PC-3 (cell line): ENCODE results near the gene TIMM8A.

ENCODE experiments used
- EZH2 ChIP-seq: fragments of 300-600 bp; sonication (generic); IDR thresholded peaks from one replicate; pipeline ENCODE4 v1.6.1; 2017; ENCODE audit warnings: antibody characterized with exemption, mild to moderate bottlenecking, low read length; ENCODE audit not compliant: unreplicated experiment
- TF ChIP-seq, protein P1 (sequence below): fragments of 300-600 bp; sonication (generic); conservative IDR thresholded peaks from 2 replicates; pipeline ENCODE4 v1.5.1; 2017; ENCODE audit warnings: antibody characterized with exemption, low read depth, mild to moderate bottlenecking, low read length

- TF ChIP-seq, protein P1, sequence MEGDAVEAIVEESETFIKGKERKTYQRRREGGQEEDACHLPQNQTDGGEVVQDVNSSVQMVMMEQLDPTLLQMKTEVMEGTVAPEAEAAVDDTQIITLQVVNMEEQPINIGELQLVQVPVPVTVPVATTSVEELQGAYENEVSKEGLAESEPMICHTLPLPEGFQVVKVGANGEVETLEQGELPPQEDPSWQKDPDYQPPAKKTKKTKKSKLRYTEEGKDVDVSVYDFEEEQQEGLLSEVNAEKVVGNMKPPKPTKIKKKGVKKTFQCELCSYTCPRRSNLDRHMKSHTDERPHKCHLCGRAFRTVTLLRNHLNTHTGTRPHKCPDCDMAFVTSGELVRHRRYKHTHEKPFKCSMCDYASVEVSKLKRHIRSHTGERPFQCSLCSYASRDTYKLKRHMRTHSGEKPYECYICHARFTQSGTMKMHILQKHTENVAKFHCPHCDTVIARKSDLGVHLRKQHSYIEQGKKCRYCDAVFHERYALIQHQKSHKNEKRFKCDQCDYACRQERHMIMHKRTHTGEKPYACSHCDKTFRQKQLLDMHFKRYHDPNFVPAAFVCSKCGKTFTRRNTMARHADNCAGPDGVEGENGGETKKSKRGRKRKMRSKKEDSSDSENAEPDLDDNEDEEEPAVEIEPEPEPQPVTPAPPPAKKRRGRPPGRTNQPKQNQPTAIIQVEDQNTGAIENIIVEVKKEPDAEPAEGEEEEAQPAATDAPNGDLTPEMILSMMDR = no peak
- TF ChIP-seq EZH2 = no peak
Measured at GRCh38 chrX:101362116-101362515, 13.6 kb upstream of the TIMM8A start.
